ENCODE measurements around the gene GRIA4.

GRCh38 chr11:105598371-105598770 is 11.5 kb upstream of the GRIA4 start:
- TF ChIP-seq POLR2A (IDR thresholded peaks at IDR 0.05) = no peak
- no peak for TF ChIP-seq CTCF (IDR thresholded peaks at IDR 0.05)

Data from uterus (tissue), 2 donors.